ENCODE results near the gene THOC1. TPM values are rescaled to one million over a fixed set of nuclear protein-coding genes. Genes with fewer than 3 reads are reported as not detected.

The THOC1 gene
- total and polyA plus RNA-seq, 2 donors (not counting 3 experiments of a cell fraction or from before 2014, with no cell fraction given): 12.0 to 50.5 TPM

GRCh38 chr18:210075-210474, 57.8 kb downstream of the THOC1 start:
- dilution Hi-C loops (cut with MboI; ENCODE audit: extremely low pct_ligation_motif_present, low sequenced_read_pairs): no loop called here
- H3K9ac ChIP-seq (replicated peaks; ENCODE audit: extremely low read depth, insufficient read depth, low read length): no peak overlapping the region
- intact Hi-C loops (cut with micrococcal nuclease): no loop called here
- DNase-seq (ENCODE audit: low read depth, low spot score) (no peak), FAIRE-seq (no peak)
- no peak overlapping the region for H2AFZ ChIP-seq (ENCODE audit: low read depth, low read length)
- BruUV-seq (replicated peaks): no TSS peak
- TF ChIP-seq, protein P1, sequence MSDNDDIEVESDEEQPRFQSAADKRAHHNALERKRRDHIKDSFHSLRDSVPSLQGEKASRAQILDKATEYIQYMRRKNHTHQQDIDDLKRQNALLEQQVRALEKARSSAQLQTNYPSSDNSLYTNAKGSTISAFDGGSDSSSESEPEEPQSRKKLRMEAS (IDR thresholded peaks at IDR 0.05; ENCODE audit: insufficient read depth, insufficient read length): no peak
- no peak for TF ChIP-seq FOS (IDR thresholded peaks at IDR 0.05; ENCODE audit: borderline replicate concordance, insufficient read depth, low read length)
- TF ChIP-seq EZH2 (IDR thresholded peaks at IDR 0.05; ENCODE audit: borderline replicate concordance, low read depth, low read length, severe bottlenecking): no peak
- TF ChIP-seq MYC (IDR thresholded peaks at IDR 0.05; ENCODE audit: low read depth, low read length): no peak
- no peak for TF ChIP-seq POLR2AphosphoS5 (IDR thresholded peaks at IDR 0.05; ENCODE audit: insufficient read depth, low read depth, low read length)
- no peak for TF ChIP-seq JUN (IDR thresholded peaks at IDR 0.05; ENCODE audit: borderline replicate concordance, insufficient read depth, insufficient read length, low read depth)
- TF ChIP-seq POLR2A (IDR thresholded peaks at IDR 0.05; ENCODE audit: low read depth, low read length): no peak
- no peak for TF ChIP-seq CTCF (IDR thresholded peaks at IDR 0.05; ENCODE audit: extremely low read depth in 1 of 2, insufficient read depth in 1 of 2, low read depth in 1 of 2, low read length in 2 of 2)
- TF ChIP-seq GATA2 (IDR thresholded peaks at IDR 0.05; ENCODE audit: insufficient read depth, insufficient read length, low read depth, low read length): no peak
- H3K79me2 ChIP-seq (ENCODE audit: control insufficient read depth, insufficient read depth, low read length): peaks cover 4% of the 10 kb centered on the region
- no peak overlapping the region for H3K4me2 ChIP-seq (ENCODE audit: insufficient read depth, low read length)
- H3K36me3 ChIP-seq (ENCODE audit: control insufficient read depth in 2 of 2, extremely low read depth in 1 of 2, insufficient read depth in 2 of 2, low read length in 2 of 2): peaks cover 11 to 29% of the 10 kb centered on the region in 2 experiments
- H3K9me1 ChIP-seq (replicated peaks; ENCODE audit: control insufficient read depth, extremely low read depth, insufficient read depth, low read length): no peaks in the 10 kb centered on the region
- no peak overlapping the region for H3K4me3 ChIP-seq (replicated peaks in 1 of 3; ENCODE audit: insufficient read depth in 1 of 3, low read depth in 1 of 3, low read length in 3 of 3)
- H4K20me1 ChIP-seq (replicated peaks; ENCODE audit: control insufficient read depth, extremely low read depth, insufficient read depth, low read length): no peaks in the 10 kb centered on the region
- POLR2A ChIA-PET: no interaction called here
- H3K27ac ChIP-seq (ENCODE audit: insufficient read depth, low read depth, low read length): no peak overlapping the region
- CTCF ChIA-PET: no interaction called here
- H3K9me3 ChIP-seq (replicated peaks; ENCODE audit: control insufficient read depth, insufficient read depth, low read length): no peaks in the 10 kb centered on the region
- no peaks in the 10 kb centered on the region for H3K27me3 ChIP-seq (ENCODE audit: control insufficient read depth in 2 of 2, insufficient read depth in 2 of 2, low read length in 2 of 2)
- peaks cover 9% of the 10 kb centered on the region for H3K4me1 ChIP-seq (ENCODE audit: control insufficient read depth, extremely low read depth, insufficient read depth, low read length)
